Measurements from ENCODE around the gene TGIF2. TPM values are rescaled to one million over a fixed set of nuclear protein-coding genes. Genes with fewer than 3 reads are reported as not detected.

TGIF2 gene
- total and polyA plus RNA-seq, 2 of the 13 experiments (the other 11 are each of a cell fraction or from before 2014, with no cell fraction given): 41.3 to 53.9 TPM

GRCh38 chr20:36633285-36633772 is 59.9 kb downstream of the TGIF2 start (continued):
- TF ChIP-seq ZNF615 (CRISPR knock-in tag; IDR thresholded peaks at IDR 0.05; ENCODE audit: borderline replicate concordance): no peak
- TF ChIP-seq ZNF138 (CRISPR knock-in tag; IDR thresholded peaks at IDR 0.05; ENCODE audit: low read depth): no peak
- no peak for TF ChIP-seq ZNF777 (CRISPR knock-in tag; IDR thresholded peaks at IDR 0.05)
- TF ChIP-seq TBX2 (CRISPR knock-in tag; IDR thresholded peaks at IDR 0.05; ENCODE audit: borderline replicate concordance): no peak; the same call in 1 of the 2 replicates
- TF ChIP-seq ATF5 (CRISPR knock-in tag; IDR thresholded peaks at IDR 0.05; ENCODE audit: low read depth): no peak
- no peak for TF ChIP-seq TOE1 (CRISPR knock-in tag; IDR thresholded peaks at IDR 0.05)
- no peak for TF ChIP-seq POGZ (CRISPR knock-in tag; IDR thresholded peaks at IDR 0.05)
- no peak for TF ChIP-seq PREB (CRISPR knock-in tag; IDR thresholded peaks at IDR 0.05)
- TF ChIP-seq HNF4A (CRISPR knock-in tag; IDR thresholded peaks at IDR 0.05): no peak
- no peak for TF ChIP-seq ZFP82 (CRISPR knock-in tag; IDR thresholded peaks at IDR 0.05; ENCODE audit: borderline replicate concordance)
- no peak for TF ChIP-seq SKI (IDR thresholded peaks at IDR 0.05; ENCODE audit: partially characterized antibody)
- TF ChIP-seq GABPA (IDR thresholded peaks at IDR 0.05; ENCODE audit: low read depth, low read length): no peak
- TF ChIP-seq GABPA (CRISPR knock-in tag; IDR thresholded peaks at IDR 0.05; ENCODE audit: low read depth): no peak
- 0 out of 2 replicates have a peak, but pooled peaks have one; percentile 13 for TF ChIP-seq KDM3A (CRISPR knock-in tag; IDR thresholded peaks at IDR 0.05; ENCODE audit: low read depth)
- TF ChIP-seq NFIB (CRISPR knock-in tag; IDR thresholded peaks at IDR 0.05; ENCODE audit: borderline replicate concordance): no peak
- TF ChIP-seq ZNF512B (CRISPR knock-in tag; IDR thresholded peaks at IDR 0.05; ENCODE audit: borderline replicate concordance): no peak
- TF ChIP-seq AHDC1 (CRISPR knock-in tag; IDR thresholded peaks at IDR 0.05; ENCODE audit: borderline replicate concordance): no peak
- TF ChIP-seq REPIN1 (CRISPR knock-in tag; IDR thresholded peaks at IDR 0.05; ENCODE audit: borderline replicate concordance, low read depth): no peak
- no peak for TF ChIP-seq POLR2G (IDR thresholded peaks at IDR 0.05; ENCODE audit: low read depth, low read length)
- TF ChIP-seq MED8 (CRISPR knock-in tag; IDR thresholded peaks at IDR 0.05; ENCODE audit: insufficient replicate concordance): no peak
